Ishikawa (cell line): Measurements from ENCODE around the gene MAP3K4.

Source experiments
- EP300 ChIP-seq: IDR thresholded peaks from 2 replicates; pipeline ENCODE4 v1.6.1; 2012; ENCODE audit warnings: borderline replicate concordance
- MAX ChIP-seq: IDR thresholded peaks from 2 replicates; pipeline ENCODE4 v1.6.1; 2012
- REST ChIP-seq: IDR thresholded peaks from 2 replicates; pipeline ENCODE4 v1.6.1; 2012; ENCODE audit warnings: low read depth, mild to moderate bottlenecking
- TAF1 ChIP-seq: IDR thresholded peaks from 2 replicates; pipeline ENCODE4 v1.6.1; 2012; ENCODE audit warnings: low read depth, mild to moderate bottlenecking
- YY1 ChIP-seq: IDR thresholded peaks from 2 replicates; pipeline ENCODE4 v1.6.1; 2012; ENCODE audit warnings: low read depth

- no peak for TF ChIP-seq MAX
- TF ChIP-seq TAF1, result no peak
- TF ChIP-seq YY1, result no peak
- TF ChIP-seq EP300, result no peak
- no peak for TF ChIP-seq REST
These were observed 35.9 kb upstream of the MAP3K4 start for GRCh38 chr6:160955508-160956295.
